A375 (cell line): ENCODE results near the gene RPA1. TPM values are rescaled to one million over a fixed set of nuclear protein-coding genes. Genes with fewer than 3 reads are reported as not detected.

Experiments used
- total RNA-seq: library from RNA; depleted of rRNA; stranded (reverse); fragments of >200 nt; shearing (Covaris generic); gene quantifications from 2 replicates; pipeline ENCODE4 v1.2.3, GENCODE V29; 2014; rRNA removed

Gene RPA1
- total RNA-seq, result 50.5 and 58.8 TPM in 2 replicates

DNA sequence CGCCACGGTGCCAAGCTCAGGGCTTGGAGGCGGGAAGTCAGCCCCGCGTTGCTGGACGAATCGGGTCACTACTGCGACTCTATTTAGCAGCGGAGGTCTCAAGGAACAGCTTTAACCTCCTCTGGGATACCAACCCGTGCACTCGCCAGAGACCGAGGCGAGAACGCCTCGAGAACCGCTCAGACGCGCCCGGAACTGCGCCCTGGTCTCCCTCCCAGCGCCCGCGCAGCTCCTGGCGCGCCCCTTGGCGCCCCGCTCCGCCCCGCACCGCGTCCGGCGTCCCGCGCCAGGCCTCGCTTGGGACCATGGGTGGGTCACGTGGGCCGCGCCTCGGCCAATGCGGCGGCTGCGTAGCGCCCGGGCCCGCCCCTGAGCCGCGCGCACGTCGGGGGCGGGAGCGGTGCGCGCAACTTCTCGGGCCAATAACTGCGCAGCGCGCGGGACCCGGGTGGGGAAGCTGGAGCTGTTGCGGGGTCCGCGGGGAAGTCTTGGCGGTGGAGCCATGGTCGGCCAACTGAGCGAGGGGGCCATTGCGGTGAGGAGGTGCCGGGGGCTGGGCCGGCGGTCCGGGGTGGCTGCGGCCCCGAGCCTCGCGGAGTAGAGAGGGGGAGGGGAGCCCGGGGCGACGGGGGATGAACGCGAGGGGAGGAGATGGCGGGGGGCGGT is at the start of gene RPA1, which contains the start of gene SMYD4:
TSS of gene RPA1 (plus strand) at position 414 of the 666 bp plus-strand sequence. CDS start at position 503, 89 bp downstream.
TSS of gene SMYD4 (minus strand) at position 311 of the 666 bp plus-strand sequence. CDS start 1,908 bp downstream, outside the sequence.

Other genes with a start within 250 kb of the RPA1 start
- gene SLC43A2, start 201.2 kb upstream of the RPA1 start, total RNA-seq, result 0.77 and 1.4 TPM in 2 replicates
- gene SCARF1, start 184.3 kb upstream of the RPA1 start, total RNA-seq, result 0.19 and 0.41 TPM in 2 replicates
- 13.8 and 17.3 TPM in 2 replicates for gene RILP, start 180.1 kb upstream of the RPA1 start, total RNA-seq
- gene PRPF8, start 145.1 kb upstream of the RPA1 start, total RNA-seq, result 113 and 118 TPM in 2 replicates
- 2.9 and 3.1 TPM in 2 replicates for gene TLCD2, start 119.6 kb upstream of the RPA1 start, total RNA-seq
- 18.7 and 26.5 TPM in 2 replicates for gene WDR81, start 105.3 kb upstream of the RPA1 start, total RNA-seq
- 0.49 and 0.98 TPM in 2 replicates for gene SERPINF2, start 87.1 kb upstream of the RPA1 start, total RNA-seq
- gene SERPINF1, start 67.9 kb upstream of the RPA1 start, total RNA-seq, result 17.8 and 18.0 TPM in 2 replicates
- gene SMYD4, start 103 bp upstream of the RPA1 start, total RNA-seq, result 7.5 and 9.4 TPM in 2 replicates
- 0.03 TPM in 1 of 2 replicates, not detected in the other for gene RTN4RL1, start 195.3 kb downstream of the RPA1 start, total RNA-seq
- 43.0 and 57.4 TPM in 2 replicates for gene DPH1, start 200.1 kb downstream of the RPA1 start, total RNA-seq
- gene OVCA2, start 212.0 kb downstream of the RPA1 start, total RNA-seq, result 83.3 and 87.2 TPM in 2 replicates
- 0.05 and 0.60 TPM in 2 replicates for gene HIC1, start 225.1 kb downstream of the RPA1 start, total RNA-seq